ENCODE results near the gene LIMS1.
"Not testable (repeated sequence)": the region's sequence is repeated elsewhere in the genome, so short reads cannot be mapped to it uniquely, and the experiment has no call there.

LIMS1 gene

DNA sequence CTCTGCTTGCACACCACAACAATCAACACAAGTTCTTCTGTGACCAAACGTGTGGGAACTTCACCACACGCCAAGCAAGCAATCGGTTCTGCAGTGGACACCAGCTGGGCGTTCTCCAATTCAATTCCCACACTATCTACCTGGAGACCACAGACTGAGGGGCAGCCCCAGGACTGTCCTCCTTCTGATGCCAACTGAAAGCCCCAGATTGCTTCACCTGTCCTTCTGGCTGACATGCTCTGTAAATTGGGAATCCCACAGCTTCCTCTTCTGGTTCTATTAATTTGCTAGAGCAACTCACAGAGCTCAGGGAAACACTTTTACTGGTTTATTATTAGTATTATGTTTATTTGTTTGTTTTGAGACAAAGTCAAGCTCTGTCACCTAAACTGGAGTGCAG lies 131.7 kb downstream of the LIMS1 start:
- not testable (repeated sequence) for H3K27ac Mint-ChIP-seq, H3K36me3 Mint-ChIP-seq, H3K4me1 Mint-ChIP-seq, H3K4me3 Mint-ChIP-seq, H3K27me3 Mint-ChIP-seq, H3K9me3 Mint-ChIP-seq

DNA sequence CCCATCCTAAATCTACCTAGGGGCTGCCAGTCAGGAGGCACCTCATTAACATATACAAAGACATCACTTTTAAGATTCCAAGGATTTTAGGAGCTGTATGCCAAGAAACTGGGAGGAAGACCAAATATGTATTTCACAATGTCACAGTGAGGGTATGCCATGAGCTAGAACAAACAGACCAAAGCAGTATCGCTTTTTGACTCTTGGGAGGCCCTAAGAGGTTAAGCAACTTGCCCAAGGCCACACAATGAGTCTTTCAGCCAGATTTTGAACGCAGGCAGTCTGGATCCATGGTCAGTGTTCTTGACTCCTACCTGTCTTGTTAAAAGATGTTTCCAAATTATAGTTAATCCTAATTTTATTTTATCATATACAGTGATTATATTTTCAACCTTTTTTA lies 132.9 kb downstream of the LIMS1 start:
- H3K4me1 Mint-ChIP-seq, H3K27me3 Mint-ChIP-seq, H3K27ac Mint-ChIP-seq, H3K4me3 Mint-ChIP-seq, H3K36me3 Mint-ChIP-seq, H3K9me3 Mint-ChIP-seq: not testable (repeated sequence)

DNA sequence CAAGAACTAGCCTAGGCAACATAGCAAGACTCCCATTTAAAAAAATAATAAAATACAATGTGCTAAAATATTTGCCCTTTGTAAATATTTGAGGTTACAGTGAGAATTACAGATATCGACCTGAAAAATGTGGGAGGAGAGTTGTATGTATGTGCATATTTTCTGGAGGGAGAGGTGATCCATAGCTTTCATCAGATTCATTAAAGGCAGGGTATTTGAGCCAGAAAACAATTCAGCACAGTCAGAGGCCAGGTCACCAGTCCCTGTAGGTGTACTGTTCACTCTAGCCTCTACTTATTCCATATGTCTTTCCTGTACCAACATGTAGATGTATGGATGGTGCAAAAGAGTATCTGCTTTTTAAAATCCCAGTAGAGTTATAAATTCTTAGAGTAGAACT lies 136.0 kb downstream of the LIMS1 start:
- H3K27ac Mint-ChIP-seq, H3K4me3 Mint-ChIP-seq, H3K36me3 Mint-ChIP-seq, H3K9me3 Mint-ChIP-seq, H3K27me3 Mint-ChIP-seq, H3K4me1 Mint-ChIP-seq: not testable (repeated sequence)

DNA sequence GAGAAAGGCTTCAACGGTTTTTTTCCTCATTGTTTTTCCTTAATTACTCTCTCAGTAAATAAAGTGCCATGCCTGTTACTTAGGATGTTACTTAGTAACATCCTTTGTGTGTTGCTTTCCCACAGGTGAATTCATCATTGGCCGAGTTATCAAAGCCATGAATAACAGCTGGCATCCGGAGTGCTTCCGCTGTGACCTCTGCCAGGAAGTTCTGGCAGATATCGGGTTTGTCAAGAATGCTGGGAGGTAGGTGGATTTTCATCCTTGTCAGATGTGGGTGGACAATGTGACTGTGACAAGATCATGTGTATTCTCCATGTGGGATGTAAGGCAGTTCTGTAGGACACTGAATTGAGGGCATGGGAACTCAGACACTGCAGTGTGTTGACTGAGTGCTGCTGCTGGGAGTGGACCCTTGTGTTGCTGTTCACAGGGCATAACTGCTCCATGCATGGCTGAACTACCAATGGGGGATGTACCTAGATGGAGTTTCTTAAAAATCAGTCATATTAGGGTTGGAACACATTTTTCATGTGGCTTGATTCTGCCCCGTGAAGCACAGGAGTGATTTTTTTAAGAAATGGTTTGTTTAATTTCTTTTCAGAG lies 138.0 kb downstream of the LIMS1 start:
- H3K27me3 Mint-ChIP-seq, H3K36me3 Mint-ChIP-seq, H3K4me3 Mint-ChIP-seq, H3K9me3 Mint-ChIP-seq, H3K27ac Mint-ChIP-seq, H3K4me1 Mint-ChIP-seq: not testable (repeated sequence)

DNA sequence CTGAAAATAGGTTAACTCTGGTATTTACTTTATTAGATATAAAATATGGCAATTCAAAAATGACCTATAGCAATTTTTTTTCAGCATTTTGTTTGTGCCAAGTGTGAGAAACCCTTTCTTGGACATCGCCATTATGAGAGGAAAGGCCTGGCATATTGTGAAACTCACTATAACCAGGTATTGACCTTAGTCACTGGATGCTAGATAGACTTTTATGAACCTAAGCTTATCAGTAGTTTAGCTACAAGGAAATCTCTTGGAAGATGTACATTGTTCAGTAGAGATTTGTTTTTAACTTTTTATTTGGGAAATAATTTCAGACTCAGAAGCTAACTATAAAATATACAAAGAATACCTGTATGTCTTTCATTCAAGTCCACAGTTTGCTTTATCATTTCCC lies 142.3 kb downstream of the LIMS1 start:
- H3K27ac Mint-ChIP-seq, H3K36me3 Mint-ChIP-seq, H3K9me3 Mint-ChIP-seq, H3K27me3 Mint-ChIP-seq, H3K4me1 Mint-ChIP-seq, H3K4me3 Mint-ChIP-seq: not testable (repeated sequence)

DNA sequence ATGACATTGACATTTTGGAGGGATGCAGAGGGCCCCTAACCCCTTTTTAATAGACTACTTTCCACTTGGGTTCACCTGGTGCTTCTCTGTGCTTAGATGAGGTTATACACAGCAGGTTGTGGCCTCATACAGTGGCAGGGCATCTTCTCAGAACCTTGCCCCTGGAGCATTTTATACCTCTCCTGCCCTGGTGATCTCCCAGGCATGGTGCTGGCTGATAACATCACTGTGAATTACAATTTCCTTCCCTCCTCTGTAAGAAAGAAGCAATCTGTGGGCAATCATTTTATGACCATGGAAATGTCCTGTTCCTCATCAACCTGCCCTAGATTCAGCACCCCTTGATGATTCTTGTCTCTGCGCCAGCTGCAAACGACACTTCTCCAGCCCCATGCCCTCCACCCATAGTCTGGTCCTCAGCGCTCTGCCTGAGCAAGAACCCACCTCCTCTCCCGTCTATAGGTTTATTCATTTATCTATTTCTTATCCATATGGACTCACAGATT lies 143.0 kb downstream of the LIMS1 start:
- not testable (repeated sequence) for H3K9me3 Mint-ChIP-seq, H3K4me3 Mint-ChIP-seq, H3K27me3 Mint-ChIP-seq, H3K4me1 Mint-ChIP-seq, H3K27ac Mint-ChIP-seq, H3K36me3 Mint-ChIP-seq

DNA sequence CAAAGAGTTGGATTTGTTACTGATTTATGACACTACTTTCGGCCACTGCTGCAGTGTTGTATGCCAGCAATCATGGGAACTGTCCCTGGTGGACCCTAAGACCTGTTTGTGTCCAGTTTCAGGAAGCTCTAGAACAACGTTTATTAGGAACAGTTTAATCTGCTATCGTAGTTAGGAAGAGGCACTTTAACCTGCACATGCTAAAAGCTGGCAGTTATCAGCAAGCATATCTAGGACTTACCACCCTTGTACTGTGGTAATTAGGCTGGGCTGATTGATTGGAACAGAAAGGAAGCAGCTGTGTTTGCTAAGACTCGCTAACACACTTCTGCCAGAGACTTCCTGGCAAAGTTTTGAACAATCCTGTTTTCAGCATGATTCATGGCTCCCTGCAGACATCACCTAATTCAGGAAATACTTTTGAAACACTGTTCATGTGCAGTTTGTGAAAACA lies 144.0 kb downstream of the LIMS1 start:
- not testable (repeated sequence) for H3K27ac Mint-ChIP-seq, H3K4me1 Mint-ChIP-seq, H3K9me3 Mint-ChIP-seq, H3K36me3 Mint-ChIP-seq, H3K27me3 Mint-ChIP-seq, H3K4me3 Mint-ChIP-seq

DNA sequence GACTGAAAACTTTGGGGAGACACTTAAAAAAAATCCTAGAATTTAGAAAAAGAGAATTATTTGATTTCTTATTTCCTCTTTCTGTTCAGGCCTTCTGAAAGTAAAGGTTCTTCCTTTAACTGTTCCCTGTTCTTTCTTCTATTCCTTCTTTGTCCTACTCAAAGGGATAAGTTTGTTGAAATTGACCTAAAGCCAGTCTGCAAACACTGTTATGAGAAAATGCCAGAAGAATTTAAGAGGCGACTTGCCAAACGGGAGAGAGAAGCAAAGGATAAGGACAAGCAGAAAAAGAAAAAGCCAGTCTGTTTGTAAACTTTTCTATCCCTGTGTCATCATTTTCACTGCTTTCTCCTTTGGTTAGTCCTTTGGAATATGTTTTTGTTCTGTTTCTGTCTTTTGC lies 146.5 kb downstream of the LIMS1 start:
- H3K4me1 Mint-ChIP-seq, H3K36me3 Mint-ChIP-seq, H3K4me3 Mint-ChIP-seq, H3K9me3 Mint-ChIP-seq, H3K27me3 Mint-ChIP-seq: not testable (repeated sequence)
- peak overlapping the region; percentile 8 for H3K27ac Mint-ChIP-seq

DNA sequence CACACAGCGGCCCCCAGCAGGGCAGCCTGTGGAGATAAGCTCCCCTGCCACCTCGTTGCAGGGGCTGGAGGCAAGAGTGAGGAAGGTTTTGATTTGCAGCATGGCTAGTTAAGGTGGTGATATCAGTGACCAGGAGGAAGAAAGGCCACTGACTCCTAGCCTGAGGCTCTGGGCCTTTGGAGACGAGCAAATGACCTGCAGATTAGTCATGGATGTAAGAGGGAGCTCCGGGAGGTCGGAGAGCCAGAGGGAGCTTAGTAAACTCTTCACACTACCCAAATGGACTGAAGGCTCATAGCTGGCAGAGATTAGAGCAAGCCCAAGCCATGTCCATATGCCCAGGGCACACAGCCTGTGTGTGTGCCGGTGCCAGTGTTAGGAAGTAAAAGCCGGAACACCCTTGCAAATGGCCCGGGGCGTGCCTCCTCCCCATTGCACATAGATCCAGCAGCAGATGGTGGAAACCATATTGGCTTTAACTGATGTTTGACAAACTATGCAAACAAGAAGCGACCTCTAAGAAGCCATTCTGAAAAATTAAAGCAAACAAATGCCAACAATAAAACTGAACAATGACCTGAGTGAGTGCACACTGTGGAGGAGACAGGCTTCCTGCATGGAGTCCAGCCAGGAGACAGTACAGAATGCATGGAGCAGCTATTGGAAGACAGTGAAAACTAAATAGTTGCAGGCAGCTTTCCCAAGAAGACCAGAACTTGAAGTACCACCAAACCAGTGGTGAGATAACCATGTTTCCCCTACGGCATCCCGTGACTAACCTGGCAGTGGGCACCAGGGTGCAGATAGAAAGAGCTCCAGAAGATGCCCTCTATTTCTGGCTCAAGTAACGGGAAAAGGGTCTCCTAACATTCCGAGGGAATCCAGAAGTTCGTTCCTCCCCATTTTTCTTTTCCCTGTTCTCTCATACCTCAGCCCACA lies 154.8 kb downstream of the LIMS1 start:
- not testable (repeated sequence) for H3K4me3 Mint-ChIP-seq, H3K36me3 Mint-ChIP-seq, H3K4me1 Mint-ChIP-seq, H3K27ac Mint-ChIP-seq, H3K9me3 Mint-ChIP-seq, H3K27me3 Mint-ChIP-seq

DNA sequence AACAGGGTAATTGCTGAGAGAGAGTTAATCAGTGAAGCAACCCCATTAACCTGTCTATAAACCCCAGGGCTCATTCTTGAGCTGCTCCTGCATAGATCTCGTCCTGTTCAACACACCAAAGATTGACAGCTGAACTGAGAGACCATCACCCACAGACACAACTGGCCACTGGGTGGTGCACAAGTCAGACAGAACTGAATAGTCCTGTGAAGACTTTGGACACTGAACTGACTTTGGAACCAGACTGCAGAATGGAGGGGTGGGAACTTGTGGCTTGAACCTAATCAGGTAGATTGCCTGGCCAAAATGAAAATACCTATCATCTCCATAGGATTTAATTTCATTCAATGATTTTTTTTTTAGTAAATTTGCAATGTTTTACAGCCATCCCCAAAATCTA lies 155.7 kb downstream of the LIMS1 start:
- H3K27ac Mint-ChIP-seq, H3K4me3 Mint-ChIP-seq, H3K4me1 Mint-ChIP-seq, H3K9me3 Mint-ChIP-seq, H3K36me3 Mint-ChIP-seq, H3K27me3 Mint-ChIP-seq: not testable (repeated sequence)

DNA sequence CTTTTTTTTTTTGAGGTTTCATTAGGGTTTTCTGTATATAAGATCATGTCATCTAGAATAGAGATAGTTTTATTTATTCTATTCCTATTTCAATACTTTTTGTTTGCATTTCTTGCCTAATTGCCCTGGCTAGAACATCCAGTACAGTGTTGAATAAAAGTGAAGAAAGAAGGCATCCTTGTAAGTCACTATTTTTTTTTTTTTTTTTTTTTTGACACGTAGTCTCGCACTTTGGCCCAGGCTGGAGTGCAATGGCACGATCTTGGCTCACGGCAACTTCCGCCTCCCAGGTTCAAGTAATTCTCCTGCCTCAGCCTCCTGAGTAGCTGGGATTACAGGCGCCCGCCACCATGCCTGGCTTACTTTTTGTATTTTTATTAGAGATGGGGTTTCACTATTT lies 157.2 kb downstream of the LIMS1 start:
- no peaks in the 10 kb centered on the region for H3K9me3 Mint-ChIP-seq
- H3K27ac Mint-ChIP-seq: no peak overlapping the region
- no peaks in the 10 kb centered on the region for H3K4me1 Mint-ChIP-seq
- no peaks in the 10 kb centered on the region for H3K36me3 Mint-ChIP-seq
- no peaks in the 10 kb centered on the region for H3K27me3 Mint-ChIP-seq
- H3K4me3 Mint-ChIP-seq: no peak overlapping the region

DNA sequence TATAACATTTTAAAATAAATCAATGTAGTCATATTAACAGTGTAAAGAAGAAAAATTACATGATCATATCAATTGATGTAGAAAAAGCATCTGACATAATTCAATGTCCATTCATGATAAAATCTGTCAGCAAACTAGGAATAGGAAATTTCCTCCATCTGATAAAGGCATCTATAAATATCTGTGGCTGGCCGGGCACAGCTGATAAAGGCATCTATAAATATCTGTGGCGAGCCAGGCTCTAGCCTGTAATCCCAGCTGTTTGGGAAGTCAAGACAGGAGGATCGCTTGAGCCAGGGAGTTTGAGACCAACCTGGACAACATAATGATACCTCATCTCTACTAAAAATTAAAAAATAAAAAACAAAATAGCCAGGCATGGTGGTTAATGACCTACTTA lies 166.9 kb downstream of the LIMS1 start:
- Mint-ChIP-seq H3K4me1 (no peaks in the 10 kb centered on the region), H3K27ac (no peak overlapping the region), H3K36me3 (no peaks in the 10 kb centered on the region), H3K9me3 (no peaks in the 10 kb centered on the region), H3K4me3 (no peak overlapping the region), H3K27me3 (peaks cover 2% of the 10 kb centered on the region)

DNA sequence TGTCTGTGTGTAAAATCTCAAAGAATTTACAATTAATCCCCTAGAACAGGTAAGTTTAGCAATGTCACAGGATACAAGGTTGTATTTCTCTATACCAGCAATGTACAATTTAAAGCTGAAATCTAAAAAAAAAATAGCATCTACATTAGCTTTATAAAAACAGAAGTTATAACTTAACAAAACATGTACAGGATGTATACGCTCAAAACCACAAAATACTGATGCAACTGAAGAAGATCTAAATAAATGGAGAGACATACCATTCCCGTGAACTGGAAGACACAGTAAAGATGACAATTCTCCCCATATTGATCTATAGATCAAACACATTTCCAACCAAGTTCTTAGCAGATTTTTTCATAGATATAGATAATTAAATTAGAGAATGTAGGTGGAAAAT lies 167.5 kb downstream of the LIMS1 start:
- Mint-ChIP-seq H3K4me3 (no peak overlapping the region), H3K27me3 (peaks cover 2% of the 10 kb centered on the region), H3K9me3 (no peaks in the 10 kb centered on the region), H3K36me3 (no peaks in the 10 kb centered on the region), H3K27ac (no peak overlapping the region), H3K4me1 (no peaks in the 10 kb centered on the region)

DNA sequence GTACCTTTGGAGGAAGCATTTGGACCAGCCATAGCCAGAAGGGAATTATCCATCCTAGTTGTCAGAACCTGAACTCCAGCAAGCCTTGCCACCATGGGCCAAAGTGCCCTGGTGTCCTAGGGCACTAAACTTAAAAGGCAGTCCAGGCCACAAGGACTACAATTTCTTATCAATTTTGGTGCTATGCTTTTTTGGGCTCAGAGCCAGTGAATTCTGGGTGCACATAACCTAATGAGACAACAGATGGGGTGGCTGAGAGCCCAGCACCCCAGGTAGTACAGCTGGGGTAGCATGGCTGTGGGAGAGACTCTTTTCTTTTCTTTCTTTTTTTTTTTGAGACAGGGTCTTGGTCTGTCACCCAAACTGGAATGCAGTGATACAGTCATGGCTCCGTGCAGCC lies 170.6 kb downstream of the LIMS1 start:
- no peaks in the 10 kb centered on the region for H3K4me1 Mint-ChIP-seq

DNA sequence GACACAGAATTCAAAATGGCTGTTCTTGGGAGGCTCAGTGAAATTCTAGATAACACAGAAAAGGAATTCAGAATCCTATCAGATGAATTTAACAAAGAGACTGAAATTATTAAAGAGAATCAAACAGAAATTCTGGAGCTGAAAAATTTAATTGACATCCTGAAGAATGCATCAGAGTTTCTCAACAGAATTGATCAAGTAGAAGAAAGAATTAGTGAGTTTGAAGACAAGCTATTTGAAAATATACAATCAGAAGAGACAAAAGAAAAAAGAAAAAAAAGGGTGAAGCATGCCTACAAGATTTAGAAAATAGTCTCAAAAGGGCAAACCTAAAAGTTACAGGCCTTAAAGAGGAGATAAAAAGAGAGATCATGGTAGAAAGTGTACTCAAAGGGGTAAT lies 173.0 kb downstream of the LIMS1 start:
- peaks cover 2% of the 10 kb centered on the region for H3K36me3 Mint-ChIP-seq
- H3K4me3 Mint-ChIP-seq: no peak overlapping the region
- no peak overlapping the region for H3K27ac Mint-ChIP-seq
- no peaks in the 10 kb centered on the region for H3K27me3 Mint-ChIP-seq
- no peaks in the 10 kb centered on the region for H3K4me1 Mint-ChIP-seq
- peaks cover 7% of the 10 kb centered on the region for H3K9me3 Mint-ChIP-seq

More for the DNA sequence above, 170.6 kb downstream of the LIMS1 start:
- Mint-ChIP-seq H3K27ac (no peak overlapping the region), H3K36me3 (peaks cover 2% of the 10 kb centered on the region), H3K9me3 (peaks cover 7% of the 10 kb centered on the region), H3K27me3 (no peaks in the 10 kb centered on the region), H3K4me3 (no peak overlapping the region)

DNA sequence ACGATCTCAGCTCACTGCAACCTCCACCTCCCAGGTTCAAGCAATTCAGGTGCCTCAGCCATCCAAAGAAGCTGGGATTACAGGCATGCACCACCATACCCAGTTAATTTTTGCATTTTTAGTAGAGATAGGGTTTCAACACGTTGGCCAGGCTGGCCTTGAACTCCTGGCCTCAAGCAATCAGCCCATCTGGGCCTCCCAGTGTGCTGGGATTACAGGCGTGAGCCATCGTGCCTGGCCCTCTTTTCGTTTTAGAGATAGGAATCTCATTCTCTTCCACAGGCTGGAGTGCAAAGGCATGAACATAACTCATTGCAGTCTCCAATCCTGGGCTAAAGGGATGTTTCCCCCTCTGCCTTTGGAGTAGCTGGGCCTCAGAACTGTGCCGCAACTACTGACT lies 182.7 kb downstream of the LIMS1 start:
- H3K4me1 Mint-ChIP-seq: peaks cover 19% of the 10 kb centered on the region
- H3K36me3 Mint-ChIP-seq, H3K4me3 Mint-ChIP-seq, H3K9me3 Mint-ChIP-seq, H3K27ac Mint-ChIP-seq, H3K27me3 Mint-ChIP-seq: not testable (repeated sequence)
